DMS53 treated with DMSO at 0.1 percent for 48 hours (cell line): Measurements from ENCODE around the gene FAM219B.

Experiments
- DNase-seq: peaks from one replicate; lab custom pipeline; 2025; ENCODE audit not compliant: unreplicated experiment; lab: John Stamatoyannopoulos, UW

The FAM219B gene

GRCh38 chr15:74851960-74852359 lies 54.7 kb downstream of the FAM219B start:
- DNase-seq = no peak

DNA sequence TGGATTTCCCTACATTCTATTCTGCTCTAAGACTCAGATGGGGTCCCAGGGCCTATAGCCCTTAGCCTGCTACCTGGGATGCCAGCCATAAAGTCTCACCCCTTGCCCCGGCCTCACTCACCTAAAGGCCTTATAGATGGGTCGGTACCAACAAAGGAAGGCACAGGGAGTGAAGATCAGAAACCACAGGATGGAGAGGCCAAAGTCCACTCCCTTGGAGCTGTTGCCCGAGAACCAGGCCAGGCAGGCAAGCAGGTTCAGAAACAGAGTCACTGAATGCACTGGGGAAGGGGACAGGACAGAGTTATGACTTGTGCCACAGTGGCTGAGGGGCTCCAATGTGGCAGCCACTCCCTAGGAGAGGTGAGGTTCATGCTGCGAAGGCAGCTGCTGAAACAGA lies 56.3 kb downstream of the FAM219B start:
- no peak for DNase-seq
